Activated T-helper 2 cell treated with anti-CD3 and anti-CD28 coated beads, Interferon-gamma antibody, Interleukin-2, Interleukin-4, amounts not matched to agents 10 μg/mL and 5 μg/mL and 100 μg/mL, durations not matched to agents 14 hours and 24 hours and 36 hours (primary cell): ENCODE data around the gene AKAP13. TPM values are rescaled to one million over a fixed set of nuclear protein-coding genes. Genes with fewer than 3 reads are reported as not detected.
"Not testable (repeated sequence)": the region's sequence is repeated elsewhere in the genome, so short reads cannot be mapped to it uniquely, and the experiment has no call there.

Experiments used
- DNase-seq: peaks from one replicate; pipeline ENCODE4 v3.0.0; 2021; ENCODE audit warnings: low spot score
- H3K27ac Mint-ChIP-seq: one replicate; pipeline ENCODE4 v1.8.0; 2021; ENCODE audit warnings: mixed read lengths
- H3K27me3 Mint-ChIP-seq: one replicate; pipeline ENCODE4 v1.8.0; 2021; ENCODE audit warnings: low read depth, mixed read lengths
- H3K36me3 Mint-ChIP-seq: one replicate; pipeline ENCODE4 v1.8.0; 2021; ENCODE audit warnings: low read depth, mixed read lengths
- H3K4me1 Mint-ChIP-seq: one replicate; pipeline ENCODE4 v1.8.0; 2021; ENCODE audit warnings: low read depth, mixed read lengths
- H3K4me3 Mint-ChIP-seq: one replicate; pipeline ENCODE4 v1.8.0; 2021; ENCODE audit warnings: low read depth, mild to moderate bottlenecking, moderate library complexity, mixed read lengths
- H3K9me3 Mint-ChIP-seq: one replicate; pipeline ENCODE4 v1.8.0; 2021; ENCODE audit warnings: mixed read lengths
- intact Hi-C: fragments of 100-400 bp; cut with micrococcal nuclease; formaldehyde crosslinking; loops from one replicate; pipeline ENCODE4 v1.15.1; 2023
- total RNA-seq: library from RNA; stranded (reverse); gene quantifications from 2 replicates; pipeline ENCODE4 v1.2.3, GENCODE V29; 2022

The AKAP13 gene
- total RNA-seq, 1 donor from 2014 or later: 92.1 TPM

DNA sequence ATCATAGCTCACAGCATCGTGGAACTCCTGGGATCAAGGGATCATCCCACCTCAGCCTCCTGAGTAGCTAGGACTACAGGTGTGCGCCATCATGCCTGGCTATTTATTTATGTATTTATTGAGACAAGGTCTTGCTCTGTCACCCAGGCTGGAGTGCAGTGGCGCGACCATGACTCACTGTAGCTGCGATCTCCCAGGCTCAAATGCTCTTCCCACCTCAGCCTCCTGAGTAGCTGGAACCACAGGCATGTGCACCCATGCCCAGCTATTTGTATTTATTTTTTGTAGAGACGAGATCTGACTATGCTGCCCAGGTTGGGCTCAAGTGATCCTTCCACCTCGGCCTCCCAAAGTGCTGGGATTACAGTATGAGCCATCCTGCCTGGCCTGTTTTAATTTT is 107.4 kb downstream of the AKAP13 start:
- not testable (repeated sequence) for H3K9me3 Mint-ChIP-seq, DNase-seq, H3K27me3 Mint-ChIP-seq, H3K4me3 Mint-ChIP-seq, H3K36me3 Mint-ChIP-seq
- peaks cover 48% of the 10 kb centered on the region for H3K4me1 Mint-ChIP-seq
- H3K27ac Mint-ChIP-seq: peak overlapping the region; percentile 44
- intact Hi-C loops: loop anchor here (2.0 to 5.0 kb wide), 5 partner anchors 13 to 353 kb away; no protein-coding TSS in a partner anchor

DNA sequence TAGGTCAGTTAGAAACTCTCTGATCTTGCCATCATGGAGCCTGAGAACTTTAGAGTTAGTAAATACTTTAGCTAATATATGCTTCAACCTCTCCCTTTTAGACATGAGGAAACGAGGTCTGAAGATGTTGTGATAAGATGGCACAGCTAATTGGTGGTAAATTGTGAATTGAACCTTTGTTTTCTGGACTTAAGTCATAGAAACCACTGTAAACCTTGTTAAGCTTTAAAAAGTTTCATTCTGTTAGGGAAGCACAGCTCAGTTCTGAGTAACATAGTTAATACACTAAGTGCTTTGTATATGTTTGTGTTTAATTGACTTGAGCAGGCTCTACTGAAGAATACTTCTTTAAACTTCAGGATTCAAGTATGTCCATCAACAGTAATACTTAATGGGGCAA is 108.6 kb downstream of the AKAP13 start:
- Mint-ChIP-seq H3K27ac (peak overlapping the region; percentile 20), H3K9me3 (no peaks in the 10 kb centered on the region), H3K36me3 (peaks cover 9% of the 10 kb centered on the region), H3K27me3 (no peaks in the 10 kb centered on the region), H3K4me1 (peaks cover 51% of the 10 kb centered on the region), H3K4me3 (peak overlapping the region; percentile 3)
- intact Hi-C loops: loop anchor here (5.0 kb wide), 1 partner anchor 128 kb away; no protein-coding TSS in a partner anchor
- no peak for DNase-seq

DNA sequence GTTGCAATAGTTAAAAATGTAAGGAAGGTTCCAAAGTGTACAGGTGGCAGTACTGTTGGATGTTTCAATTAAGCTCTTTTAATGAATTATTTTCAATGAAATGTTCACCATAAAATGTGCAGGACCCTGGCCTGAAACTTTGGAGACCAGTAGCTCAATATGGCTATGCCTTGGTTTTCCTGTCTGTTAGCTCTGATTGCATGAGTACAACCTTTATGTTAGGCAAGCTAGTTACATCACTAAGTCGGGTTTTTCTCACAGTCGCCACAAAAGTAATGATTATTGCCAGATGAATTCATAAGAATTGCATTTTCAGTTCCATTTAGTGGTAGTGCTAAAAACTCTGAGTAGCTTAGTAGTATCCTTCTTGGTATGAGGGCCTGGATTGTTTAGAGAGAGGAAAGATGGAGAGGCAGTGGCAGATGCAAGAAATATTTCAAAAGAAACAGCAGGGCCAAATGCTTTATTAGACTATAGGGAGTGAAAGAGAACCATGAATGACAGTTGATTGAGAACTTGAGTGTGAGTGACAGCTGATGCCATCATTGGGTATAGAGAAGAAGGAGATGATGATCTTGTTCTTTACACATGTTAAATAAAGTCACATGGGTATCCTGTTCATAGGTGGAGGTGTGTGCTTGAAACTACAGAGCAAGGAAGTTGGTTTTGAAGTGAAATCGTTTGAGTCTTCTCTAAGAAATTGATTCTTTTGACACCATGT is 109.5 kb downstream of the AKAP13 start:
- Mint-ChIP-seq H3K36me3 (peaks cover 9% of the 10 kb centered on the region), H3K27ac (peak overlapping the region; percentile 1), H3K4me3 (no peak overlapping the region), H3K4me1 (peaks cover 55% of the 10 kb centered on the region), H3K27me3 (no peaks in the 10 kb centered on the region), H3K9me3 (no peaks in the 10 kb centered on the region)
- DNase-seq: no peak
- intact Hi-C loops: loop anchor here (5.0 kb wide), 1 partner anchor 127 kb away; no protein-coding TSS in a partner anchor

DNA sequence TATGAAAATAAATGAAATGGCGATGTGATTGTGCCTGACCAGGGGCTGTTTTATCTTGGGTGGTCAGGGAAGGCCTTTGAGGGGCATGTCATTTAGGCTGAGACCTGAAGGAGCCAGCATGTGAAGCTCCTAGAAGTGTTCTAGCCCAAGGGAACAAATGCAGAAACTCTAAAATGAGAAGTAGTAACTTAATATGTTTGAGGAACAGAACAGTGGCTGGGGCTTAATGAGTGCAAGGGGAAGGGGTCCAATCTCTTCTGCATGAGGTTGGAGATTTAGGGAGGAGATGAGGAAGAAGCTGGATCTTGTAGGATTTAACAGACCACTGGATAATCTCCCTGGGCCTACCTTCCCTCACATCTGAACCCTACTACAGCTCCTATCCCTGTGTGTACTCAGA is 110.5 kb downstream of the AKAP13 start:
- Mint-ChIP-seq H3K9me3 (no peaks in the 10 kb centered on the region), H3K27me3 (no peaks in the 10 kb centered on the region), H3K4me1 (peaks cover 57% of the 10 kb centered on the region), H3K4me3 (no peak overlapping the region), H3K36me3 (peaks cover 8% of the 10 kb centered on the region), H3K27ac (no peak overlapping the region)
- DNase-seq: no peak
- intact Hi-C loops: no loop called here

DNA sequence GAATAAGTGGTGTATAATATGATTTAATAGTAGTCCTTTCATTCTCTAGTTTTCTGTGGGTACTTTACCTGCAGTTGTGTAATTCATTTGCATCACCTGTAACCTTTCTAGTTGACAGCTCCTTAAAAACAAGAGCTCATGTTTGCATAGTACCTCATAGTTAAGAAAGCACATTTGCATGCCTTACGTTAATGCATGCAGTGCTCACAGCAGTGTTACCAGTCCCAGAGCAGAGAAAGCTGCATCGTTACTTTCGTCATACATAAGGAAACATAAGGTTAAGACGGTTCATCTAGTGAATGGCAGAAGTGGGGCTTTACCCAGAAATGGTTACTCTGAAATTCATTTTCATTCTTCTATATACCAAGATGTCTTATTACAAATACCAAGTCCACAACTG is 111.3 kb downstream of the AKAP13 start:
- H3K9me3 Mint-ChIP-seq: no peaks in the 10 kb centered on the region
- no peak for DNase-seq
- no peak overlapping the region for H3K27ac Mint-ChIP-seq
- H3K4me1 Mint-ChIP-seq: peaks cover 56% of the 10 kb centered on the region
- H3K27me3 Mint-ChIP-seq: no peaks in the 10 kb centered on the region
- intact Hi-C loops: no loop called here
- H3K4me3 Mint-ChIP-seq: no peak overlapping the region
- peaks cover 7% of the 10 kb centered on the region for H3K36me3 Mint-ChIP-seq

DNA sequence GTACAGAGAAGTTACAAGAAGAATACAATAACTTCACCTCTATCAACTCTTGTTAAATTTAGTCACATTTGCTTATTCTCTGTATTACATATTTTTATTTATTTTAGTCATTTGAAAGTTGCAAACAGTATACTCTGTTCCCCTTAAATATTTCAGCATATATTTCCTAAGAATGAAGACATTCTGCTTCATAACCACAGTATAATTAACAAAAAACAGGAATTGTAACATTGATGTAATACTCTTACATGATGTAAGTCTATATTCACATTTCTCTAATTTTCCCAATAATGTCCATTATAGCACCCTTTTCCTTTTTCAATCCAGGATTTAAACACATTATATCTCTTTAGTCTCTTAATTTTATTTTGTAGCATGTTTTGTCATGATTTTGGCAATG is 112.0 kb downstream of the AKAP13 start:
- Mint-ChIP-seq H3K27ac (no peak overlapping the region), H3K27me3 (no peaks in the 10 kb centered on the region), H3K4me3 (no peak overlapping the region), H3K36me3 (peaks cover 7% of the 10 kb centered on the region), H3K9me3 (no peaks in the 10 kb centered on the region), H3K4me1 (peaks cover 59% of the 10 kb centered on the region)
- DNase-seq: no peak
- intact Hi-C loops: no loop called here

DNA sequence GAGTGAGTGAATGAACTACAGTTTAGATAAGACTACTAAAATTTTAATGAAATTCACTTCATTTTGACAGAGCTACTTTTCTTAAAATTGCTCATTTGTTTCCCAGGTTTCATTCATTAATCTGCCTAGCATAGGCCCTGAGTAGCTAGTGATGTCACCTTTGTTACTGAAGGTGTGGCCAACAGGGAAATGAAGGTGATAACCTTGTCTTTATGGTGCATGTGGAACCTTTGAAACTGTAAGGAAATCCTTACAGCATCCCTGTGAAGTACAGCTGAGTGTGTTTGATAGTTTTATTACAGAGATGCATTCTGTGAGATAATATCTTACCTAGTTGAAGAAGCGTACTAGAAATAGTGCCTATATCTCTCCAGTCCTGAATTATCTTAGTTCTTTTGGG is 112.9 kb downstream of the AKAP13 start:
- H3K4me1 Mint-ChIP-seq: peaks cover 62% of the 10 kb centered on the region
- H3K27ac Mint-ChIP-seq: no peak overlapping the region
- no peak for DNase-seq
- peaks cover 1% of the 10 kb centered on the region for H3K36me3 Mint-ChIP-seq
- intact Hi-C loops: no loop called here
- no peaks in the 10 kb centered on the region for H3K9me3 Mint-ChIP-seq
- no peak overlapping the region for H3K4me3 Mint-ChIP-seq
- no peaks in the 10 kb centered on the region for H3K27me3 Mint-ChIP-seq

DNA sequence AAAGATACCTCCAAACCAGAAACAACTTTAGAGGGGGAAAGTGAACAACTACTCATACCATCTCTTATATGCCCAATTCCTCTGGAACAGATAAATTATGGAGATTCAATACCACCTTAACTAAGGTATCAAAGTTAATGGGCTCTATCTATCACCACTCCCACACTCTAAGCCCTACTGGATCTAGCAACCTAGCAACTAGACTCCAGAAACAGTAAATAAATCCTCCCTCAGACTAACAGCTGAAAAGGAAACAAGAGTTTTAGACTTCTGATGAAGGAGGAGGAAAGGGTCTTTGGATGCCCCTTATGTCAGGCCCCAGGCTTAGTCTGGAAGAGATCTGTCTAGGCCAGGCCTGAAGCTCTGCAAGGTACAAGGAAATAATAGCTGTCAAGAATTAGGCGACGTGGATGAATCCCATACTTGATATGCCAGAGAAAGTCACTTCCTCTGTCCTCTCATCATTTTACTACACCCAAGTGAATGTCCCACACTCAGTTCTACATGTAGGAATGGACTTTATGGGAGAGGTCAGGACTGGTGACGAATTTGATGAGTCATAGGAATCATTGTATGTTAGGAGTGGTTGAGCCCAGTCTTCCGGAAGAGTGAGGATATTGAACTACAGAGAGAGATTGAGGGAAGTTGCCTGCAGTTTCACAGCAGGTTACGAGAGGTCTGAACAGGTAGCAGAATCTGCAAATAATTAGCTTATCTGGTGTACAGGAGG is 113.8 kb downstream of the AKAP13 start:
- Mint-ChIP-seq H3K36me3 (no peaks in the 10 kb centered on the region), H3K27me3 (no peaks in the 10 kb centered on the region), H3K4me3 (no peak overlapping the region), H3K9me3 (no peaks in the 10 kb centered on the region), H3K4me1 (peaks cover 62% of the 10 kb centered on the region), H3K27ac (no peak overlapping the region)
- no peak for DNase-seq
- intact Hi-C loops: no loop called here

DNA sequence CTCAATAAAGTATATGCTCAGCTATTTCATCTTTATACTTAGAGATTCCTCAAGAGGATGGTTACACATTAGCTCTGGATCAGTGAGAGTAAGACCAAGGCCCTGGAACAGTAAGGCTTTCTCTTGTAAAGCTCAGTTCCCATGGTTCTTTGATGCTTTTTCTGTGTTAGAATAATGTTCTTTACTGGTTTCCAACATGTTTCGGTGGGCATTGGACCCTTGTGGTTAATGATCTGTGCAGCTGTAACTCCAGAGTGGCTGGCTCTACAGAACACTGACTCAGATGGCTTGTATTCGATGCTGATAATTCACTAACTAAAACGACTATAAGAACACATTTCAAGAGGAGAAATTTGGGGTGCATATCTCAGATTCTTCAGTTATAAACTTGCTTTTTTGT is 114.7 kb downstream of the AKAP13 start:
- intact Hi-C loops: no loop called here
- Mint-ChIP-seq H3K9me3 (no peaks in the 10 kb centered on the region), H3K27me3 (no peaks in the 10 kb centered on the region), H3K36me3 (no peaks in the 10 kb centered on the region), H3K4me1 (peaks cover 62% of the 10 kb centered on the region), H3K27ac (no peak overlapping the region), H3K4me3 (no peak overlapping the region)
- no peak for DNase-seq

DNA sequence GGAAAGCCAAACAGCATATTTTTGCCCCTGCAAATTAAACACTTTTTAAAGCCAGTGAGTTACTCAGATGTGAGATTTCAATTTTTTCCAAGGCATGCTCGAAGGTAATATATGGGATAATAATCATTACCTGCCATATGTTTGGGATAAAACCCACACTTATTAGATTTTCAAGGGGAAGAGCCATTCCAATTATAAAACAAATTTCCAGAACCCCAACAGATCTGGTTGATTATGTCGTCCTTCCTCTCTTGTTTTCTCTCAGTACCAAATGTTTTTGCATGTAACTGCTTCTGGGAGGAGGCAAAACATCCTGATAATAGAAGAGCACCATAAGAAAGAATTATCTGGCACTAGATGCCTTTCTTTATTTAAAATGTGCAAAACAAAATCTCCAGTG is 115.1 kb downstream of the AKAP13 start:
- no peak overlapping the region for H3K4me3 Mint-ChIP-seq
- peaks cover 3% of the 10 kb centered on the region for H3K36me3 Mint-ChIP-seq
- no peaks in the 10 kb centered on the region for H3K27me3 Mint-ChIP-seq
- no peak for DNase-seq
- H3K9me3 Mint-ChIP-seq: no peaks in the 10 kb centered on the region
- H3K27ac Mint-ChIP-seq: no peak overlapping the region
- intact Hi-C loops: no loop called here
- peaks cover 62% of the 10 kb centered on the region for H3K4me1 Mint-ChIP-seq

DNA sequence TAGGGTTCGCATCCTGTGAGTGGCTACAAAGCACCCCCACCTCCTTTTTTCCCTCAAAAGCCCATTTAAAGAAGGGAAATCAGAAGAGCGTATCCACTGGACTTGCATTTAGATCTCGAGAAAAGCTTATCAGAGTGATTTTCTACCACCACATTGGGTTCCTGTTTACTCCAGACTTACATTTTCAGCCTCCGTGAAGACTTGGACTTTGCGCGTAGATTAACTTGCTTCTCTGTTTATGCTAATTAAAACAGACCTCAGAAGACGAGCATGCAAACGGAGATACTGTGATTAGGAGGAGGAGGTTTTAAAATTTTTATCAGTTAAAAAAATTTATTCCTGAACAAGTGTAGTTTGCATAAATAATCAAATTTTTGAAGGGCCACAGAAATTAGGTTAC is 115.7 kb downstream of the AKAP13 start:
- Mint-ChIP-seq H3K36me3 (peaks cover 3% of the 10 kb centered on the region), H3K27me3 (no peaks in the 10 kb centered on the region), H3K9me3 (no peaks in the 10 kb centered on the region), H3K4me1 (peaks cover 64% of the 10 kb centered on the region), H3K27ac (no peak overlapping the region), H3K4me3 (no peak overlapping the region)
- DNase-seq: no peak
- intact Hi-C loops: no loop called here

DNA sequence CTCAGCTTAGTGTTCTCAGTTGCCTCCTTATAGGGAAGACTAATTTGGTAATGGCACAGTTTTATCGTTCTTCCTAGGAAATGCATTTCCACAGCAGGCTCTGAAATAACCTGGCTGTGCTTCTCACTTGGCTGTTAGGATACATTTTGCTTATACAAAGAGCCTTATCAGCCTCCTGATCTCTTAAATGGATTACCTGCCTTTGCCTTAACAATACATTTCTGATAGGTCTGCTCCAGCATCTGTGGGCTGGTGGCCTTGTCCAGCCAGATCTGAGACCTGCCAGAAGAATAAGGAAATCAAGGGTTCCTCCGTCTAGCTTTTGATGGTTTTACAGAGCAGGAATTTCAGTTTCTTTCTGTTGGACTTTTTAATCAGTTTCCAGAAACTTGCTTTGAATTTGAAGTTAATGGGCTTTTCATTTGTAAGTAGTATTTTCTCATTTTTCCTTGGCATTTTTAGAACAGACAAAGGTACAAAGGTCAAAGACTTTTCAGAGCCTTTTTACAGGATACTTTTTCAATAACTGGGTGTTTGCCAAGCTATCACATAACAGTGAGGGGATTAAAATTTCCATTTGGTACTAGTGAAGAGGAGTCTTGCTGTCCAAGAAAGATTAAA is 116.3 kb downstream of the AKAP13 start:
- Mint-ChIP-seq H3K4me1 (peaks cover 69% of the 10 kb centered on the region), H3K27me3 (no peaks in the 10 kb centered on the region), H3K36me3 (peaks cover 3% of the 10 kb centered on the region), H3K9me3 (no peaks in the 10 kb centered on the region), H3K4me3 (no peak overlapping the region), H3K27ac (no peak overlapping the region)
- DNase-seq: no peak
- intact Hi-C loops: no loop called here

DNA sequence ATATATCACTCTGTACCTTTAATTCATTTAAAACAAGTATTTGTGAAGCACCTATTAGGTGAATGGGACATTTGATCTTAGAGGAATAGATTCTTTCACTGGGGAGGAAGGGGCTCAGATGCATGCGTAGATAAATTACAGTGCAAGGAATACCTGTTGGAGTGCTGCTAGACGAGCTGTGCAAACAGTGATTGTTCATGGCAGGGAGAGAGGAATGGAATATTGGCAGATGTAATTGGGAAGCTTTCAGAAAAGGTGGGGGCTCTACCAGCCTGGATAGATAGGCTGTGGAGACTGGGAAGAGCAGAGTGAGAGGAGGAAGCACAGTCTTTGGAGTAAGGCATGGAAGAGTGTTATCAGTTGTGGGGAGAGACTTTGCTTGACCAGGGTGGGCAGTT is 116.8 kb downstream of the AKAP13 start:
- Mint-ChIP-seq H3K27me3 (no peaks in the 10 kb centered on the region), H3K36me3 (peaks cover 3% of the 10 kb centered on the region)

More for the DNA sequence above, 116.8 kb downstream of the AKAP13 start:
- H3K9me3 Mint-ChIP-seq: no peaks in the 10 kb centered on the region
- intact Hi-C loops: no loop called here
- DNase-seq: no peak
- H3K4me3 Mint-ChIP-seq: no peak overlapping the region
- H3K27ac Mint-ChIP-seq: no peak overlapping the region
- H3K4me1 Mint-ChIP-seq: peaks cover 73% of the 10 kb centered on the region
